Caco-2 (cell line): Measurements from ENCODE around the gene PDCD4. TPM values are rescaled to one million over a fixed set of nuclear protein-coding genes. Genes with fewer than 3 reads are reported as not detected.
A peak's percentile ranks its signal among the peaks of the same experiment; 100 is the strongest.

ENCODE experiments used
- BruUV-seq: library from RNA; stranded (reverse); fragments of 400-500 nt; replicated peaks from 2 replicates; lab custom pipeline; 2021; lab: Mats Ljungman, UMichigan
- CTCF ChIA-PET: fragments of 300-600 bp; sonication (Branson Sonifier 250); formaldehyde crosslinking; loops from one replicate; lab custom pipeline; 2022; ENCODE audit warnings: antibody characterized with exemption; lab: Charles Lee
- POLR2A ChIA-PET: fragments of 300-600 bp; sonication (Branson Sonifier 250); formaldehyde crosslinking; loops from one replicate; lab custom pipeline; 2022; ENCODE audit warnings: antibody characterized with exemption; lab: Charles Lee
- DNase-seq, 2 experiments: peaks; one replicate each; pipeline versions ENCODE4 v3.0.0 to v3.0.0-alpha.2; 2020 to 2022
- H3K27me3 ChIP-seq: replicated peaks from 2 replicates; pipeline ENCODE4 v1.6.0; 2011; ENCODE audit warnings: low read length; ENCODE audit not compliant: control insufficient read depth, insufficient read depth
- H3K36me3 ChIP-seq: 2 replicates; pipeline ENCODE4 v1.5.1; 2011; ENCODE audit warnings: low read length; ENCODE audit not compliant: control insufficient read depth, insufficient read depth
- H3K4me1 ChIP-seq: fragments of 250-450 bp; sonication (Bioruptor Pico); 2 replicates; pipeline ENCODE4 v1.5.1; 2020; ENCODE audit warnings: mild to moderate bottlenecking
- H3K4me3 ChIP-seq: 2 replicates; pipeline ENCODE4 v1.5.1; 2011; ENCODE audit warnings: low read depth, mild to moderate bottlenecking, control low read depth, low read length
- H3K9me3 ChIP-seq: fragments of 250-450 bp; sonication (Bioruptor Pico); 2 replicates; pipeline ENCODE4 v1.5.1; 2020; ENCODE audit warnings: mild to moderate bottlenecking, moderate library complexity
- H3K27ac Mint-ChIP-seq: one replicate; pipeline ENCODE4 v1.8.0; 2022; ENCODE audit warnings: mixed read lengths; ENCODE audit not compliant: unreplicated experiment
- H3K27me3 Mint-ChIP-seq: one replicate; pipeline ENCODE4 v1.8.0; 2022; ENCODE audit warnings: mixed read lengths; ENCODE audit not compliant: insufficient read depth, unreplicated experiment
- H3K36me3 Mint-ChIP-seq: one replicate; pipeline ENCODE4 v1.8.0; 2022; ENCODE audit warnings: mild to moderate bottlenecking, mixed read lengths; ENCODE audit not compliant: insufficient read depth, unreplicated experiment
- H3K4me1 Mint-ChIP-seq: one replicate; pipeline ENCODE4 v1.8.0; 2022; ENCODE audit warnings: low read depth, mixed read lengths; ENCODE audit not compliant: unreplicated experiment
- H3K4me3 Mint-ChIP-seq: one replicate; pipeline ENCODE4 v1.8.0; 2022; ENCODE audit warnings: mild to moderate bottlenecking, moderate library complexity, mixed read lengths; ENCODE audit not compliant: unreplicated experiment
- H3K9me3 Mint-ChIP-seq: one replicate; pipeline ENCODE4 v1.8.0; 2022; ENCODE audit warnings: mixed read lengths; ENCODE audit not compliant: unreplicated experiment
- intact Hi-C: fragments of 100-400 bp; cut with micrococcal nuclease; formaldehyde crosslinking; loops from one replicate; pipeline ENCODE4 v1.10.0; 2022; ENCODE audit not compliant: unreplicated experiment
- total RNA-seq: library from RNA; stranded (reverse); gene quantifications from 2 replicates; pipeline ENCODE4 v1.2.3, GENCODE V29; 2022
- TF ChIP-seq, protein P1 (sequence below), 2 experiments: fragments of 200-600 bp in 1 of 2; IDR thresholded peaks; 1 replicate in 1 of 2; 2 replicates in 1 of 2; pipeline versions ENCODE4 v1.5.1 to v1.8.0; 2011 to 2022; ENCODE audit warnings: antibody characterized with exemption in 1 of 2, control low read depth in 1 of 2, inconsistent platforms in 1 of 2, low read depth in 1 of 2, low read length in 1 of 2, mild to moderate bottlenecking in 1 of 2, moderate library complexity in 1 of 2; ENCODE audit not compliant: insufficient read depth in 1 of 2, severe bottlenecking in 1 of 2, unreplicated experiment in 1 of 2

The PDCD4 gene
- total RNA-seq, 1 experiment from 2014 or later, result 66.1 TPM

DNA sequence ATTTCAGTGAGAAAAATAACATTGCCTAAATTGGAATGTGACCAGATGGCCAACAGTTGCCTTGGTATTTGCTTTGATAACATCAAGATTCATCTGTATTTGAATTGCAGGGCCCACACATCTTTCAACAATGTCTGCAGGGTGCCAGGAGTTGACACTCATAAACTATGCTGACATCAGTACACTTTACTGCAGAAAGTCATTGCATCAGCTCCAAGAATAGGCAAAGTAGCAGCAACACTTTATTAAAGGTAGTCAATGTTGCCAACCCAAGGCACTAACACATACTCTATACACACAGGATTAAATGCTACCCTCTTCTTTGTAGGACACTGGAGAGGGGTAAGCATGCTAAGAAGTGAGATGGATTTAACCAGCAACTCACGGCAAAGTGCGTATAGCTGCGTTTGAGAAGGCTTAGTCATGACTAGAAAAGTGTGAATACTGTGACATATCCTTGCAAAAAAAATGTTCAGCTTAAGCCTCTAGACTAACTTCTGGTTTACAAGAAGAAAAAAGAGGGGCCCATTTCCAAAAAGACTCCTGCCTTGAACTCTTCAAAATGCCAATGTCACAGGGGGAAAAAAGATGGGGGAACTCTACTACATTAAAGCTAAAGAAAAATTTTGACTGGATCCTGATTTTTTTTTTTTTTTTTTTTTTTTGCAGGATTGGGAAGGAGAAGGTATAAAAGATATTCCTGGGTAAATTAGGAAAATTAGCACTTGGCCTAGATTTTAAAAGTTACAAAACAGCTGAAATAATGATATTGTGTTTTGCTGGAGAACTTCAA is 45.0 kb downstream of the PDCD4 start:
- POLR2A ChIA-PET, result interaction anchor here (0.6 kb wide), 1 partner anchor 71 kb away, joined by 3 read pairs; no protein-coding TSS in a partner anchor
- Mint-ChIP-seq H3K9me3 (no peaks in the 10 kb centered on the region), H3K27me3 (no peaks in the 10 kb centered on the region), H3K4me1 (peaks cover 15% of the 10 kb centered on the region), H3K36me3 (peaks cover 13% of the 10 kb centered on the region), H3K27ac (peak overlapping the region; percentile 100), H3K4me3 (peak overlapping the region; percentile 79)
- TF ChIP-seq, protein P1, sequence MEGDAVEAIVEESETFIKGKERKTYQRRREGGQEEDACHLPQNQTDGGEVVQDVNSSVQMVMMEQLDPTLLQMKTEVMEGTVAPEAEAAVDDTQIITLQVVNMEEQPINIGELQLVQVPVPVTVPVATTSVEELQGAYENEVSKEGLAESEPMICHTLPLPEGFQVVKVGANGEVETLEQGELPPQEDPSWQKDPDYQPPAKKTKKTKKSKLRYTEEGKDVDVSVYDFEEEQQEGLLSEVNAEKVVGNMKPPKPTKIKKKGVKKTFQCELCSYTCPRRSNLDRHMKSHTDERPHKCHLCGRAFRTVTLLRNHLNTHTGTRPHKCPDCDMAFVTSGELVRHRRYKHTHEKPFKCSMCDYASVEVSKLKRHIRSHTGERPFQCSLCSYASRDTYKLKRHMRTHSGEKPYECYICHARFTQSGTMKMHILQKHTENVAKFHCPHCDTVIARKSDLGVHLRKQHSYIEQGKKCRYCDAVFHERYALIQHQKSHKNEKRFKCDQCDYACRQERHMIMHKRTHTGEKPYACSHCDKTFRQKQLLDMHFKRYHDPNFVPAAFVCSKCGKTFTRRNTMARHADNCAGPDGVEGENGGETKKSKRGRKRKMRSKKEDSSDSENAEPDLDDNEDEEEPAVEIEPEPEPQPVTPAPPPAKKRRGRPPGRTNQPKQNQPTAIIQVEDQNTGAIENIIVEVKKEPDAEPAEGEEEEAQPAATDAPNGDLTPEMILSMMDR (IDR thresholded peaks at IDR 0.05; ENCODE audit: insufficient read depth in 1 of 2, low read depth in 1 of 2, low read length in 1 of 2, severe bottlenecking in 1 of 2, unreplicated experiment in 1 of 2), result no peak
- BruUV-seq, result no TSS peak
- intact Hi-C loops, result loop anchor here (10.0 kb wide), 1 partner anchor 612 kb away; the partner anchor contains the start of gene SMNDC1
- no peaks in the 10 kb centered on the region for H3K27me3 ChIP-seq
- no peaks in the 10 kb centered on the region for H3K9me3 ChIP-seq
- H3K36me3 ChIP-seq, result no peaks in the 10 kb centered on the region
- H3K4me3 ChIP-seq, result no peak overlapping the region
- CTCF ChIA-PET, result interaction anchor here (0.5 kb wide), 1 partner anchor 44 kb away, joined by 3 read pairs; no protein-coding TSS in a partner anchor
- peaks cover 12% of the 10 kb centered on the region; the same call in 1 of the 2 replicates for H3K4me1 ChIP-seq
- DNase-seq, result peak in 1 of 2 experiments; percentile 13

DNA sequence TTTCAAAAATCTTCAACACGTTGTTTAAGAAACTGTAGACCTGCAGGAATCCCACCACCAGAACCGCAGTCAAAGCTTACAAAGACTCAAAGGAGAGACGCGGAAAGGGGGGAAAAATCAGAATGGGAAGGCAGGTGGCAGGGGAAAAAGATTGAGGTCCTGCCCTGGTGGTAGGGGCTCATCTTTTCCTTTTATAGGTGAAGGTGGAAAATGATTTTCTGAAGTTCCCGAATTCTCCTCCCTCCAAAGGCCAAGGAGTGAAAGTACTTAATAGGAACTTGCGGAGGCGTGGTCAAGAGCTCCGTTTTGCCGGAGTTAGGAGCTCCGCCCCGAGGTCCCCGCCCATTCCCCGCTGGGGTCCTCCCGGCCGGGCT is 46.5 kb downstream of the PDCD4 start:
- H3K4me3 ChIP-seq, result peak overlapping the region; percentile 67
- TF ChIP-seq, protein P1 (IDR thresholded peaks at IDR 0.05; ENCODE audit: insufficient read depth in 1 of 2, low read depth in 1 of 2, low read length in 1 of 2, severe bottlenecking in 1 of 2, unreplicated experiment in 1 of 2), result no peak
- peak; percentile 97 to 98 for DNase-seq
- peak overlapping the region; percentile 100 for H3K27ac Mint-ChIP-seq
- CTCF ChIA-PET, result interaction anchor here (1.0 to 2.2 kb wide), 8 partner anchors 8 to 172 kb away, joined by 3 to 14 read pairs (median 4); no protein-coding TSS in a partner anchor
- POLR2A ChIA-PET, result interaction anchor here (0.6 to 1.8 kb wide), 15 partner anchors 8 to 613 kb away, joined by 3 to 17 read pairs (median 6); partner anchors contain the start of genes PDCD4 and SMNDC1
- BruUV-seq, result no TSS peak
- H3K4me1 ChIP-seq, result peaks cover 12% of the 10 kb centered on the region; the same call in 1 of the 2 replicates
- H3K27me3 Mint-ChIP-seq, result no peaks in the 10 kb centered on the region
- H3K36me3 ChIP-seq, result no peaks in the 10 kb centered on the region
- H3K4me1 Mint-ChIP-seq, result peaks cover 15% of the 10 kb centered on the region
- H3K9me3 Mint-ChIP-seq, result no peaks in the 10 kb centered on the region
- H3K9me3 ChIP-seq, result no peaks in the 10 kb centered on the region
- H3K36me3 Mint-ChIP-seq, result peaks cover 13% of the 10 kb centered on the region
- H3K27me3 ChIP-seq, result no peaks in the 10 kb centered on the region
- peak overlapping the region; percentile 79 for H3K4me3 Mint-ChIP-seq
- intact Hi-C loops, result loop anchor here (1.0 to 10.0 kb wide), 3 partner anchors 16 to 613 kb away; partner anchors contain the start of gene SMNDC1
